Adrenal gland (tissue), 12 donors: Measurements from ENCODE around the gene CRYBA1. TPM values are rescaled to one million over a fixed set of nuclear protein-coding genes. Genes with fewer than 3 reads are reported as not detected.
A peak's percentile ranks its signal among the peaks of the same experiment; 100 is the strongest.

Experiments
- DNase-seq, 7 donors: peaks; one replicate each; pipeline ENCODE4 v3.0.0-alpha.2; 2019 to 2020
- H3K27ac ChIP-seq, 5 donors: fragments of 200-600 bp; sonication (generic) in 4 of 5; 1 replicate in 3 of 5; 2 replicates in 2 of 5; pipeline versions ENCODE4 v1.5.1 to v1.8.0; 2016 to 2020; ENCODE audit warnings: mild to moderate bottlenecking in 1 of 5
- H3K27me3 ChIP-seq: fragments of 200-600 bp; 2 replicates; pipeline ENCODE4 v1.8.0; 2021
- H3K36me3 ChIP-seq, 2 donors: fragments of 200-600 bp; replicated peaks in 1 of 2; 1 replicate in 1 of 2; 2 replicates in 1 of 2; pipeline versions ENCODE4 v1.5.1 to v1.8.0; 2018 to 2022
- H3K4me1 ChIP-seq, 2 donors: fragments of 200-600 bp; replicated peaks in 1 of 2; 1 replicate in 1 of 2; 2 replicates in 1 of 2; pipeline versions ENCODE4 v1.5.1 to v1.8.0; 2018 to 2021
- H3K4me3 ChIP-seq, 4 donors: fragments of 200-600 bp; sonication (generic) in 3 of 4; one replicate each; pipeline ENCODE4 v1.5.1; 2016 to 2018
- H3K9me3 ChIP-seq, 3 donors: fragments of 200-600 bp; sonication (generic) in 1 of 3; replicated peaks in 1 of 3; 1 replicate in 2 of 3; 2 replicates in 1 of 3; pipeline versions ENCODE4 v1.5.1 to v1.8.0; 2016 to 2021
- POLR2A ChIP-seq, 2 donors: fragments of 450-650 bp; IDR thresholded peaks; one replicate each; pipeline ENCODE4 v1.6.1; 2017; ENCODE audit warnings: antibody characterized with exemption in 2 of 2, mild to moderate bottlenecking in 2 of 2, moderate library complexity in 1 of 2
- WGBS, 4 donors: extraction: QIAGEN DNeasy Blood & Tissue Kit in 2 of 4; methylation state at CpG; one replicate each; pipeline versions ENCODE4 v1.1.5 to v1.1.7; 2013 to 2017; 5-methylcytosine and 5-hydroxymethylcytosine counted together
- intact Hi-C, 2 donors: fragments of 100-400 bp; cut with DNase I; formaldehyde crosslinking; loops; one replicate each; pipeline versions ENCODE4 v1.14.1 to v1.15.0; 2022 to 2023
- polyA plus RNA-seq, 3 donors: library from polyadenylated mRNA; stranded (reverse); fragments of 200-250 nt in 2 of 3; fragments of 350-450 nt in 1 of 3; fragmentation: Illumina TruSeq in 1 of 3; extraction: RNeasy Lipid Tissue Mini Kit (QIAGEN cat#74804) in 1 of 3; gene quantifications; one replicate each; pipeline ENCODE4 v1.2.3, GENCODE V29; 2013 to 2014
- total RNA-seq, 9 donors: library from RNA; depleted of rRNA in 4 of 9; stranded (reverse); fragments of >200 nt in 4 of 9; fragments of 120-200 nt in 1 of 9; fragmentation: NEBNext Ultra II Directional in 1 of 9; extraction: Animal tissue kit (Norgen Biotek cat#: 25700) in 1 of 9; gene quantifications; one replicate each; pipeline versions ENCODE4 v1.1.0 to v1.2.4, GENCODE V29; 2013 to 2023
- TF ChIP-seq, protein P1 (sequence below), 6 experiments: fragments of 450-650 bp in 4 of 6; fragments of 200-600 bp in 2 of 6; sonication (generic) in 1 of 6; IDR thresholded peaks; 1 replicate in 5 of 6; 2 replicates in 1 of 6; pipeline versions ENCODE4 v1.5.1 to v1.8.0; 2016 to 2021; ENCODE audit warnings: antibody characterized with exemption in 6 of 6, mild to moderate bottlenecking in 2 of 6, moderate library complexity in 1 of 6
- donor health status: healthy with polysubstance abuse.
- donor health status: Bipolar disorder and iron deficiency.
- donor health status: DM: yes; HTN: yes; CAD: no.
- donor health status: DM: no; HTN: no; CAD: no.
- donor health status: DM: no; HTN: no; CAD: no.
- donor health status: DM: yes; HTN: yes; CAD: no.

The CRYBA1 gene
- total and polyA plus RNA-seq, 12 donors: not detected

DNA sequence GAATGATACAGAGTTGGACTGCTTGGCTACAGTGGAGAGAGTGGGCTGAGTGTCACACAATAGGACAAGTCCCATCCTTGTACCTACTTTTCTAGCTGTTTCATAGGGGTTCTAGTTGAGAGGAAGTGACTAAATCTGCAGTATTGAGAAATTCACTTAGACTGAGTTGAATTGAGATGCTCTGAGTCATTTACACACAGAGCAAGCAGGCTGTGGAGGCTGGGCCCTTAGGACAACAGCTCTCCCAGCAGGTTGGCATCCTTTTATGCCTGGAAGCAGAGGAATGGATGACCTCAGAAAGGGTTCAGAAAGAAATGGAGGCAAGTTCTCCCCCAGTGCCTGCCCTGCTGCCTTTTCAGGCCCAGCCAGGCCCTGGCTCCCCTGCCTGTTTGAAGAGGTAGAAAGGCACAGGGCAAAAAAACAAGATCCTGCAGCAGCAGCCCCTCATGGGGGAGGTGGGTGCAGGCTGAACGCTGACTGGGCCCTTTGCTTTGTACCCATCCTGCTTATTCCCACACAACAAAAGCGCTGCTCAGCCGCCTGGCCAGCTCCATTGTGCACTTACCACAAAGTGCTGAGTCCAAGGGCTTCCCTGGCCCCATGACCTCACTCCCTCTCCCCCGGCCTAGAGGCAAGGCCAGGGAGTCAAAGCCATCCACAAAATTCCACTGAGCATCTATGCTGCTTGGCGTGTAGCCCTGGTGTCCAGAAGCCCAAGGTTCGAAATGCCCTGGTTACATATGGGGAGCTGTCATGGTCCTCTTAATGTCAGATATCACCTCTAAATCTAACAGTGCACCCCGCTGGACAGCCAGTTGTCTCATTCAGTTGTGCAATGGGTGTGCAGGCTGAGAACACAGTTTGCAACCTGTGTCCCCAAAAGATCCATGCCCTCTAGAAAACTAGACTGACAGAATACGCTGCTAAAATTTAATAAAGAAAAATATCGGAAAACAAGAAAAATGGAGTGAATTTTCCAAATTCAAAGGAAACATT lies 5.4 kb upstream of the CRYBA1 start:
- no peak overlapping the region for H3K4me3 ChIP-seq
- no peaks in the 10 kb centered on the region for H3K36me3 ChIP-seq
- peak; percentile 45 to 89 (median 87) for DNase-seq
- peak overlapping the region; percentile 40 to 74 (median 57) for H3K27ac ChIP-seq
- 70 to 73% (median 73%) methylated on average over 7 to 9 of the region's 9 CpGs for WGBS, 4 donors
- peaks cover 4 to 28% of the 10 kb centered on the region in 2 donors for H3K4me1 ChIP-seq
- TF ChIP-seq, protein P1, sequence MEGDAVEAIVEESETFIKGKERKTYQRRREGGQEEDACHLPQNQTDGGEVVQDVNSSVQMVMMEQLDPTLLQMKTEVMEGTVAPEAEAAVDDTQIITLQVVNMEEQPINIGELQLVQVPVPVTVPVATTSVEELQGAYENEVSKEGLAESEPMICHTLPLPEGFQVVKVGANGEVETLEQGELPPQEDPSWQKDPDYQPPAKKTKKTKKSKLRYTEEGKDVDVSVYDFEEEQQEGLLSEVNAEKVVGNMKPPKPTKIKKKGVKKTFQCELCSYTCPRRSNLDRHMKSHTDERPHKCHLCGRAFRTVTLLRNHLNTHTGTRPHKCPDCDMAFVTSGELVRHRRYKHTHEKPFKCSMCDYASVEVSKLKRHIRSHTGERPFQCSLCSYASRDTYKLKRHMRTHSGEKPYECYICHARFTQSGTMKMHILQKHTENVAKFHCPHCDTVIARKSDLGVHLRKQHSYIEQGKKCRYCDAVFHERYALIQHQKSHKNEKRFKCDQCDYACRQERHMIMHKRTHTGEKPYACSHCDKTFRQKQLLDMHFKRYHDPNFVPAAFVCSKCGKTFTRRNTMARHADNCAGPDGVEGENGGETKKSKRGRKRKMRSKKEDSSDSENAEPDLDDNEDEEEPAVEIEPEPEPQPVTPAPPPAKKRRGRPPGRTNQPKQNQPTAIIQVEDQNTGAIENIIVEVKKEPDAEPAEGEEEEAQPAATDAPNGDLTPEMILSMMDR (IDR thresholded peaks at IDR 0.05): no peak
- intact Hi-C loops: loop anchor here in 1 of 2 donors (10.0 kb wide), 1 partner anchor 54 kb away; the partner anchor contains the start of gene NUFIP2
- H3K27me3 ChIP-seq: no peaks in the 10 kb centered on the region
- H3K9me3 ChIP-seq: no peaks in the 10 kb centered on the region

DNA sequence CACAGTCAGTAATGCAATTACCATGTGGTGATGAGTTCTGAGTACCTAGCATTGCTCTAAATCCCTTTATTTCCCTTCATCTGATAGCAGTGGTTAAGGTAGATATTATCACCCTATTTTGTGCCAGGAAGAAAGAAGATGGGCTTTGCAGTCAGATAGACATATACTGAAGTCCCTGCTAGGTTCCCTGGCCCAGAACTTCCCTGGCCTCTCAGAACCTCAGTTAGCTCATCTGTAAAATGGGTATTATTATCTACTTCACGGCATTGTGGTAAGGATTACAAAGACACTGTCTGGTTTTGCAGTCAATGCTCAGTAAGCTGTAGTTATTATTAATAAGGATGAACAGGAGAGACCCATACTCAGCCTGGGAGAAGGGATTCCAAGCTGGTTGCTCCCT lies 4.6 kb upstream of the CRYBA1 start:
- intact Hi-C loops: loop anchor here in 1 of 2 donors (10.0 kb wide), 1 partner anchor 53 kb away; the partner anchor contains the start of gene NUFIP2
- Histone ChIP-seq H3K4me1 (peaks cover 4 to 28% of the 10 kb centered on the region in 2 donors), H3K27ac (no peak overlapping the region), H3K27me3 (no peaks in the 10 kb centered on the region), H3K36me3 (no peaks in the 10 kb centered on the region), H3K4me3 (no peak overlapping the region), H3K9me3 (no peaks in the 10 kb centered on the region)
- TF ChIP-seq, protein P1 (IDR thresholded peaks at IDR 0.05): no peak
- no peak for TF ChIP-seq POLR2A (IDR thresholded peaks at IDR 0.05)
- 92 to 94% (median 92%) methylated on average over 1 of the region's 1 CpG for WGBS, 4 donors
- DNase-seq: no peak

DNA sequence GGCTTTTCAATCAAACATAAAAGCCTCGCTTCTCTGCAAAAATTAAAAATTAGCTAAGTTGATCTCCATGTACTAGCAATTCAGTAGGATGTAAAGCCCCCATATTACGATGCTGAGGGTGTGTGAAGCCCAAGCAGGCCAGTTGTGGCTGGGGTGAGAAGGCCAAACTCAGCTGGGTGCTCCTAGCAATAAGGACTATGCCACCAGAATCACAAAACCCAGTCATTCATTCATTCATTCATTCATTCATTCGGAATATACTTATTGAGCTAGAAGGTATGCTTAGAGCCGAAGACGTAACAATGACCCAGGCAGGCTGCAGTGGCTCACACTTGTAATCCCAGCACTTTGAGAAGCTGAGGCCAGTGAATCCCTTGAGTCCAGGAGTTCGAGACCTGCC lies 3.9 kb upstream of the CRYBA1 start:
- Histone ChIP-seq H3K4me3 (no peak overlapping the region), H3K27me3 (no peaks in the 10 kb centered on the region), H3K9me3 (no peaks in the 10 kb centered on the region), H3K36me3 (no peaks in the 10 kb centered on the region), H3K27ac (no peak overlapping the region), H3K4me1 (peaks cover 4 to 25% of the 10 kb centered on the region in 2 donors)
- TF ChIP-seq POLR2A (IDR thresholded peaks at IDR 0.05): no peak
- TF ChIP-seq, protein P1 (IDR thresholded peaks at IDR 0.05): no peak
- DNase-seq: no peak
- intact Hi-C loops: loop anchor here in 1 of 2 donors (10.0 kb wide), 1 partner anchor 52 kb away; the partner anchor contains the start of gene NUFIP2
- WGBS, 4 donors: 91 to 100% (median 93%) methylated on average over 5 to 6 of the region's 6 CpGs

DNA sequence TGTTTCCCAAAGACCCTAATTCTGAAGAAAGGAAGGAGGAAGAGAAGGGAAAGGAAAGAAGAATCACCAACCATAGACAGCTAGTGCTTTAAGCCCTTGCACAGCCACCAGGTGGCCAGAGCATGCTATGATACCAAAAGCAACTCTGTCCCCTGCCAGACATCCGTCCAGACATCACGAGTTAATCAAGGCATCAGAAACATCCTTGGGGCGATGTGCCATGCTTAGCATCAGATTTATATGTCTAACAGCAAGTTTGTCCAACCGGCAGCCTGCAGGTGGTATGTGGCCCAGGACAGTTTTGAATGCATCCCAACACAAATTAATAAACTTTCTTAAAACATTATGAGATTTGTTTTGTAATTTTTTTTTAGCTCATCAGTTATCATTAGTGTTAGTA lies 2.9 kb upstream of the CRYBA1 start:
- peaks cover 4 to 16% of the 10 kb centered on the region in 2 donors for H3K4me1 ChIP-seq
- peak in 6 of 7 donors; percentile 40 to 87 (median 66) for DNase-seq
- TF ChIP-seq, protein P1 (IDR thresholded peaks at IDR 0.05): peak; percentile 7 to 62 (median 44)
- TF ChIP-seq POLR2A (IDR thresholded peaks at IDR 0.05): no peak
- no peaks in the 10 kb centered on the region for H3K27me3 ChIP-seq
- H3K4me3 ChIP-seq: no peak overlapping the region
- no peaks in the 10 kb centered on the region for H3K9me3 ChIP-seq
- 27 to 46% (median 32%) methylated on average over 3 to 4 of the region's 4 CpGs for WGBS, 4 donors
- H3K36me3 ChIP-seq: no peaks in the 10 kb centered on the region
- intact Hi-C loops: loop anchor here in 1 of 2 donors (10.0 kb wide), 1 partner anchor 51 kb away; the partner anchor contains the start of gene NUFIP2
- H3K27ac ChIP-seq: no peak overlapping the region
